Brain pericyte (primary cell): ENCODE measurements around the gene HEBP2.
A peak's percentile ranks its signal among the peaks of the same experiment; 100 is the strongest.

Source experiments
- DNase-seq: peaks from one replicate; pipeline ENCODE4 v3.0.0-alpha.2; 2012; ENCODE audit warnings: low read depth, low spot score

Gene HEBP2

DNA sequence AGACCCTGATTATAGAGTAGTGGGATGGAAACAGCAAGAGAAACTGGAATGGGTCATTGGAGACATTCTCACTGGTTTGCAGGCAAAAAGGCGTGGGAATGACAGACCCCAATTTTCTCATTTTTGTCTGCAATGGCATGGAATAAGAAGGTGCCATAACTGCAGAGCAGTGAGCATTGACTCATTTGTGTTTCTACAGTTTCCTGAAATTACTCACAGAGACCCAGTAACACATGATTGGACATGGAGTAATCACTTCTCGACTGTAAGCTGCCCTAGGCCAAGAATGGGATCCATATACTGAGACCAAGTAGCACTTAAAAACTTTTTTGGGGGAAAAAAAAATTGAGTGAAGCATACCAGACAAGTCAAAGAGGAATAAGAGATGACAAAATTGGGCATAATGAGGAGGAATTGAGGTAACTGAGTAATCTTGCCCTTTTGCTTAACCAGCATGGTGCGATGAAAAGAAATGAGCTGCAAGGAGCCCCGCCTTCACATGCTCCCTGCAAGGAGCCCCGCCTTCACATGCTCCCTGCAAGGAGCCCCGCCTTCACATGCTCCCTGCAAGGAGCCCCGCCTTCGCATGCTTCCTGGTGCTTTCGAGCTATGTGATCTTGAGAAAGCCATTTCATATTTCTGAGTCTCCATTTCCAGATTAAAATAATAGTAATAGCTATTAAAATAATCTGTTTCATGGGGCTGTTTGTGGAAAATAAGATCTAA is 51.1 kb downstream of the HEBP2 start:
- no peak for DNase-seq

- DNase-seq, result no peak
These were observed 51.9 kb downstream of the HEBP2 start for GRCh38 chr6:138455746-138456400.

GRCh38 chr6:138456401-138456790 is 52.4 kb downstream of the HEBP2 start:
- no peak for DNase-seq

DNA sequence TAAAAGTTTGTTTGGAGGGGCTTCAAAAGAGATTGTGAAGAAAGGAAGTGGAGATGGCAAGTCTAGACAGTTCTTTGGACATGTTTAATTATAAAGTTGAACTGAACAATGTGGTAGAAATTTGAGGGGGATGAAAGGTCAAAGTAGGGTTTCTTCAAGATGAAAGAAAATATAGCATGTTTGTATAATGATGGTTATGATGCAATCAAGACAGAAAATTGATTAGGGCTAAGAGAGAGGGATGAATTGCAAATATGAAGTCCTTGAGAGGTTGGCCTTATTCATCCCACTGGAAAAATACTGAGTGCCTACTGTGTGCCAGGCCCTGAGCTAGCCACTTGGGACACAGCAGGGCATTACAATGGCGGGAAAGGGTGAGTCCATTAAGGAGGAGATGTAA is 57.6 kb downstream of the HEBP2 start:
- DNase-seq, result no peak

GRCh38 chr6:138464085-138464484 is 60.1 kb downstream of the HEBP2 start:
- no peak for DNase-seq

DNA sequence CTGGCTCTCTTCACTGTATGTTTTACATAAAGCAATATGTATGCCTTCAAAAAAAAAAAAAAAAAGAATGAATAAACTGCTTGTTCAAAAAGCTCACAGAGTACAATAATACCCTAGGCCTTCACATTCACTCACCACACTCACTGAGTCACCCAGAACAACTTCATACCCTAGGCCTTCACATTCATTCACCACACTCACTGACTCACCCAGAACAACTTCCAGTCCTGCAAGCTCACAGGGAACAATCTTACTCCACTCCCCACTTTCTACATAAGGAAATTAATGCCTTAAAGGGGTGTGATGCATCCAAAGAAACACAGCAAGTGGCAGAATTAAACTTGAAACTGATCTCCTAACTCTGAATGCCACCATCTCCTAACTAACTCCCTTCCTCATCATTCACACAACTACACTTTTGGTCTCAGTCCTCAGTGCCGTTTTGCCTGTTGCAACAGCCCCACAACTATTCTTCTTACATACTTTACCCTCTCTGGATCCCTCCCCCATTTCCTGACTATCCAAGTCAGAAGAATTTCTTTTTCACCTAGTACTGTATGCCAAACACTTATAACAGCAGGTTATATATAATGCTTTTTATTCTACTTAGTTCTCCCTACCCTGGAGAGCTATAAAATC is 61.1 kb downstream of the HEBP2 start:
- DNase-seq, result peak; percentile 30

DNA sequence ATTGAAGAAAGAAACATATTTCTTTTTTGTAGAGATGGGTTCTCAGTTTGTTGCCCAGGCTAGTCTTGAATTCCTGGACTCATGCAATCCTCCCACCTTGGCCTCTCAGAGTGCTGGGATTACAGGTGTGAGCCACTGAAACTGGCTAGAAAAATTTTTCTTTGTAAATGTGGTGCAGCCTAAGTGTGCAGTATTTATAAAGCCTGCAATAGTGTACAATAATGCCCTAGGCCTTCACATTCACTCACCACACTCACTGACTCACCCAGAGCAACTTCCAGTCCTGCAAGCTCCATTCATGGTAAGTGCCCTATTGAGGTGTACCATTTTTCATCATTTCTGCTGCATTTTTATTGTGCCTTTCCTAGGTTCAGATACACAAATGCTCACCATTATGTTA is 63.9 kb downstream of the HEBP2 start:
- no peak for DNase-seq

DNA sequence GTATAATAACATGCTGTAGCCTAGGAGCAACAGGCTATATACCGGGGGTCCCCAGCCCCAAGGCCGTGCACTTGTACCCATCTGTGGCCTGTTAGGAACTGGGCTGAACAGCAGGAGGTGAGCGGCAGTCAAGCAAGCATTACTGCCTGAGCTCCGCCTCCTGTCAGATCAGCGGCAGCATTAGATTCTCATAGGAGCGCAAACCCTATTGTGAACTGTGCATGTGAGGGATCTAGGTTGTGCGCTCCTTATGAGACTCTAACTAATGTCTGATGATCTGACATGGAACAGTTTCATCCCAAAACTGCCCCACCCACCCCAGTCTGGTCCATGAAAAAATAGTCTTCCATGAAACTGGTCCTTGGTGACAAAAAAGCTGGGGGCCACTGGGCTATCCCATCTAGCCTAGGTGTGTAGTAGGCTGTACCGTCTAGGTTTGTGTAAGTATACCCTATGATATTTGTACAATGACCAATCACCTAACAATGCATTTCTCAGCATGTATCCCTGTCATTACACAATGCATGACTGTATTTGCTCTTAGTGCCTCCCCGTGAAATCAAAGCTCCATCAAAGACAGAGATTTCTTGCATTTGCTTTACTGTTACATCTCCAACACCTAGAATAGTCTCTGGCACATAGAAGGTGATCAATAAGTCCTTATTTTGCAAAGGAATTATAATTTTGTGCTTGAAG is 64.4 kb downstream of the HEBP2 start:
- no peak for DNase-seq
